GM12874 (cell line): ENCODE data around the gene TBC1D17.

Source experiments
- TF ChIP-seq, protein P1 (sequence below): IDR thresholded peaks from 2 replicates; pipeline ENCODE4 v1.5.1; 2011; ENCODE audit warnings: low read depth, mild to moderate bottlenecking, control low read depth, low read length, moderate library complexity; ENCODE audit not compliant: insufficient read depth

The TBC1D17 gene

DNA sequence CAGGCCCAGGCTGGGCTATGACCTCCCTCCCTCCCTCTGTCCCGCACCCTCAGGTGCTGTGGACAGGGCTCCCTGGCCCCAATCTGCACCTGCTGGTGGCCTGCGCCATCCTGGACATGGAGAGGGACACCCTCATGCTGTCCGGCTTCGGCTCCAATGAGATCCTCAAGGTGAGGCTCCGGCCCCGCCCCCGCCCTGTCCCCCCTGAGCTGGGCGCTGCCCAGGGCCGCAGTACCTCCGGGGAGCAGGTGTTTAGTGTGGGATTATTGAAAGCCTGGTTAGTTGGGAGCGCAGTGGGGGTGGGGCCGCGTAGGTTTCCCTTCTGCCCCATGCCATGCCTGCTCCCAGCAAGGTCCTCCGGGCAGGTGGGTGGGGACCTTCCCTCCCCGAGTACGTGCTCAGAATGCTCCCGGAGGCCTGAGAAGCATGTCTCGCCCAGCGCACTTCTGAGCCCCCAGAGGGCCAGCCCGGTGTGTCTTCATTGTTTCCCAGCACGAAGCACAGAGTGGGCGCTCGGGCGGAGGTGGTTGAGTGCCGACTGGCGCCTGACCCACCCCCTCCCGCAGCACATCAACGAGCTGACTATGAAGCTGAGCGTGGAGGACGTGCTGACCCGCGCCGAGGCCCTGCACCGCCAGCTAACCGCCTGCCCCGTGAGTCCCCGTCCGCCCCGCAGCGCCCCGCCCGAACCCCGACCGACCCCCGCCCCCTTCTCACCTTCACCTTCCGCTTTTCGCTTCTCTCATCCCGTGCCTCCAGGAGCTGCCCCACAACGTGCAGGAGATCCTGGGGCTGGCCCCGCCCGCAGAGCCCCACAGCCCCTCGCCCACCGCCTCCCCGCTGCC, 10.4 kb downstream of the TBC1D17 start:
- TF ChIP-seq, protein P1, sequence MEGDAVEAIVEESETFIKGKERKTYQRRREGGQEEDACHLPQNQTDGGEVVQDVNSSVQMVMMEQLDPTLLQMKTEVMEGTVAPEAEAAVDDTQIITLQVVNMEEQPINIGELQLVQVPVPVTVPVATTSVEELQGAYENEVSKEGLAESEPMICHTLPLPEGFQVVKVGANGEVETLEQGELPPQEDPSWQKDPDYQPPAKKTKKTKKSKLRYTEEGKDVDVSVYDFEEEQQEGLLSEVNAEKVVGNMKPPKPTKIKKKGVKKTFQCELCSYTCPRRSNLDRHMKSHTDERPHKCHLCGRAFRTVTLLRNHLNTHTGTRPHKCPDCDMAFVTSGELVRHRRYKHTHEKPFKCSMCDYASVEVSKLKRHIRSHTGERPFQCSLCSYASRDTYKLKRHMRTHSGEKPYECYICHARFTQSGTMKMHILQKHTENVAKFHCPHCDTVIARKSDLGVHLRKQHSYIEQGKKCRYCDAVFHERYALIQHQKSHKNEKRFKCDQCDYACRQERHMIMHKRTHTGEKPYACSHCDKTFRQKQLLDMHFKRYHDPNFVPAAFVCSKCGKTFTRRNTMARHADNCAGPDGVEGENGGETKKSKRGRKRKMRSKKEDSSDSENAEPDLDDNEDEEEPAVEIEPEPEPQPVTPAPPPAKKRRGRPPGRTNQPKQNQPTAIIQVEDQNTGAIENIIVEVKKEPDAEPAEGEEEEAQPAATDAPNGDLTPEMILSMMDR, result no peak

DNA sequence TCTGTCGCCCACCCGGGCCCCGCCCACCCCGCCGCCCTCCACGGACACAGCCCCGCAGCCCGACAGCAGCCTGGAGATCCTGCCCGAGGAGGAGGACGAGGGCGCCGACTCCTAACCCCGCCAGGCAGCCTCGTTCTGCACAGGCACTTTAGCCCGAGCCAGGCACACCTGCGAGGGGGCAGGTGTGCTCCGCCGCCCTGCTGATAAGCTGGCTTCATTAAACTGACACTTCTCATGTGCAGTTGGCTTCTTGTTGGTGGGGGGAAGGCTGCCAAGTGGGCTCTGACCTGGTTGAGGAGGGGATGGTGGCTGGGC, 11.0 kb downstream of the TBC1D17 start:
- TF ChIP-seq, protein P1, result no peak

DNA sequence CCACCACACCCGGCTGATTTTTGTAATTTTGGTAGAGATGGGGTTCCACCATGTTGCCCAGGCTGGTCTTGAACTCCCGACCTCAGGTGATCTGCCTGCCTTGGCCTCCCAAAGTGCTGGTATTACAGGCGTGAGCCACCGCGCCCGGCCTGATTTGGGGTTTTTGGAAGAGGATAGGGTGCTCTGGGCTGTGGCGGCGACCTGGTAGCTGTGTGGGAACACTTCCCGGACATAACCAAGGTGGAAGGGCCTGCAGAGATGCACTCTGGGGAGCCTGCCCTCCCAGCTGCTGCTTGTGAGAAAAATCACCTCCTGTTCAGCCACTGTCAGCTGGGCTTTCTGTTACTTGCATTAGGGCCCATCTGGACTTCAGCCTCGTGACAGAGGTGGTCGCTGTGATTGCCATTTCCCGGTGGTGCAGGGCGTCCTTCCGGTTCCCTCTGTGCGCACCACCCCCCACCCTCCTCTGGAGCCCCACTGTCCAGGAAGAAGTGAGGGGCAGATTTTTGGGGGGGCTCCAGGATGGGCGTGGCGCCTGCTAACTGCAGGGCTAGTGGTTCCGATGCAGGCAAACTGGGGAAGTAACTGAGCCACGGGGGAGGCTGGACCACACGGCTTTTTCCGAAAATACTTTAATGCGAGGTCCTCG, 11.7 kb downstream of the TBC1D17 start:
- TF ChIP-seq, protein P1, result no peak

DNA sequence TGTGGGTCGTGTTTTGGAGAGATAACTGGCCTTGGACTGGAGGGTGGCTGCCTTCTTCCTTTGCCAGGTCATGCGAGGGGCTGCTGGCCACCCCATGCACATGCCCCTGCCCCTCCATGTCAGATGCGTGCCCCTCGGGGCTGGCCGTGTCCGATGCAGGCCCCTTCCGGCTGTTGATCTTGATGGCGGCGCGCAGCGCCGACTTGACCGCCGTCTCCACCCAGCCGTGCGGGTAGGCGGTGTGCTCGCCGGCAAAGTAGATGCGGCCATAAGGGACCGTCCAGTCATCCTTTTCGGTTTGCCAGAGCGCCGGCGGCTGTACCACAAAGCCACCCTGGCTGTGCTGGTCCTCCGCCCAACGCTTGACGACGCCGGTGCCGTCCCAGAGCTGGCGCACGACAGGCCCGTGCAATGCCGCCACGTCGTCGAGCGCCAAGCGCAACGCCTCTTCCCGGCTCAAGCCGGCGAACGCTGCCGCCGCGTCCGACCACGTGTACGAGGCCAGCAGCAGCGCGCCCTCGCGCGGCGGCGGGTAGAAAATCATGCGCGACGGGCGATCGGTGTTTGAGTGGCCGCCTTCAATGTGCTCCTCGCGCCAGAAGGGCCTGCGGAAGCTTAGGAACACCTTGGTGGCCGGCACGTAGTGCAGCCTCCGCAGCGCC, 12.3 kb downstream of the TBC1D17 start:
- TF ChIP-seq, protein P1, result peak; percentile 79

DNA sequence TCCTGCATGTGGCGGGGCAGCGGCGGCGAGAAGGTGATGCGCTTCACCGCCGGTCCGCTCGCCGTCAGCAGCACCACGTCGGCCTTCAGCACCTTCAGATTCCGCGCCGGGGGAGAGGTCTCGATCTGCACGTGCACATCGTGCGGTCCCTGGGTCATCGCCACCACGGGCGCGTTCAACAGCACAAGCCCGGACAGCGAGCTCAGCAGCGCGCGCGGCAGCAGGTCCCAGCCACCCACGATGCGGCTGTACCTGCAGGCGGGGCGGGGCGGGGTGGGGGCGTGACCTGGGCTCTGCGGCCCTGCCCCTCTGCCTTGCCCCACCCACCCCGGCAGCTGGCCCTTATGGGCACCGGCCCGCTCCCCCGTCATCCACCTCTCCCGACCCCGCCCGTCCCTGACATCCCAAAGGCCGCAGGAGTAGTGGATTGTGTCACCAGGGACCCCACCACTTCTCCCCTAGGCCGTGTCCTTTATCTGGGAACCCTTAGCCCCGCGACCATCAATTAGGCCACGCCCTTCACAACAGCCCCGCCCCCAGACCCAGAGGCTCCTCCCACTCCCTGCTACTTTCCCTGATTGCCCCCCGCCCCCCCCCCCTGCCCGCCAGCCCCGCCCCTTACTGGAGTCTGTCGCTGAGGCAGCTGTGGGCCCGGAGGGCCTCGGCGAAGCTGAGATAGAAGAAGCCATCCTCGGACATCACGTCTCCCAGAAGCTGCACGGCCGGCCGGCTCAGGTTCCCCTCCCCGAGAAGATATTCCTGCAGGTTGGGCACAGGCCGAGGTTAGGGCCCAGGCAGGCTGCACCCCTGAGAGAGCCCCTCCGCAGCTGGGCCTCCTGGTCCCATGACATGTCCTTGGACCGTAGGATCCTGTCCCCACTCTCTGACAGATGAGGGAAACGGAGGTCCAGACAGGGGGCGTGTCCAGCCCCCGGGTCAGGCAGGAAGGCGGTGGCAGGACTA, 13.1 kb downstream of the TBC1D17 start:
- TF ChIP-seq, protein P1, result no peak

DNA sequence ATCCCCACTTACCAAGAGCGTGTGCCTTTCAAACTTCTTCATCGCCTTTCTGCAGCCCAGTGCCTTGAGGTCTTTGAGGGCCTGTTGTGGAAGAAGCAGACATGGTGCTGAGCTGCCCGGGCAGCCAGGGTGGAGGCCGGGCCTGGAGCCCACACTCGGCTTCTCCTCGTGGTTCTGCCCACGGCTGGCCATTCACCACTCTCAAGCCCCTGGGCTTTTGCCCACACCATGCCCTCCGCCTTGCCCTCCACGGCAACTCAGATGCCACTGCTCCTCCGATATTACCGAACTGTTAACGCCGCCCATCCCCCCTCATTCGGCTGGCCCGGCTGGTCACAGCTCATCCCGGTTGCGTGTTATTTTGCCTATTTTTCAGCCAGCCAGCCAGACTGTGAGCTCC, 13.9 kb downstream of the TBC1D17 start:
- TF ChIP-seq, protein P1, result no peak
